Activated CD4-positive, alpha-beta T cell treated with anti-CD3 and anti-CD28 coated beads, Interleukin-2, amount 50 U/mL, for 24 hours (primary cell): ENCODE measurements around the gene OTOG.
"Not testable (repeated sequence)": the region's sequence is repeated elsewhere in the genome, so short reads cannot be mapped to it uniquely, and the experiment has no call there.

Source experiments
- DNase-seq, 2 donors: peaks; one replicate each; pipeline ENCODE4 v3.0.0-alpha.2; 2020; ENCODE audit warnings: low read depth in 1 of 2, low spot score in 1 of 2

Gene OTOG

GRCh38 chr11:17622711-17623110, 75.7 kb downstream of the OTOG start:
- not testable (repeated sequence) for DNase-seq

- DNase-seq: no peak
Observed at GRCh38 chr11:17629113-17629512, 82.1 kb downstream of the OTOG start.

- DNase-seq: no peak
Observed at GRCh38 chr11:17630936-17631335, 83.9 kb downstream of the OTOG start.

GRCh38 chr11:17631702-17632365, 84.8 kb downstream of the OTOG start:
- no peak for DNase-seq

GRCh38 chr11:17633279-17633986, 86.4 kb downstream of the OTOG start:
- DNase-seq: no peak

GRCh38 chr11:17633987-17634775, 87.1 kb downstream of the OTOG start:
- no peak for DNase-seq

- no peak for DNase-seq
Observed at GRCh38 chr11:17634776-17635550, 87.9 kb downstream of the OTOG start.

GRCh38 chr11:17635551-17635938, 88.5 kb downstream of the OTOG start:
- no peak for DNase-seq

GRCh38 chr11:17636721-17637120, 89.7 kb downstream of the OTOG start:
- DNase-seq: no peak

GRCh38 chr11:17637901-17638300, 90.8 kb downstream of the OTOG start:
- no peak for DNase-seq

GRCh38 chr11:17638311-17638710, 91.3 kb downstream of the OTOG start:
- no peak for DNase-seq

GRCh38 chr11:17639091-17639490, 92.0 kb downstream of the OTOG start:
- no peak for DNase-seq

GRCh38 chr11:17639781-17640180, 92.7 kb downstream of the OTOG start:
- no peak for DNase-seq

GRCh38 chr11:17640493-17641164, 93.6 kb downstream of the OTOG start:
- no peak for DNase-seq

GRCh38 chr11:17641792-17642350, 94.8 kb downstream of the OTOG start:
- DNase-seq: no peak

GRCh38 chr11:17642370-17642769, 95.3 kb downstream of the OTOG start:
- no peak for DNase-seq

- no peak for DNase-seq
Observed at GRCh38 chr11:17642980-17643379, 95.9 kb downstream of the OTOG start.

- no peak for DNase-seq
Observed at GRCh38 chr11:17643506-17644405, 96.7 kb downstream of the OTOG start.

- no peak for DNase-seq
Observed at GRCh38 chr11:17645190-17645970, 98.3 kb downstream of the OTOG start.
